ENCODE measurements around the gene KLHL24.

- TF ChIP-seq EZH2 (IDR thresholded peaks at IDR 0.05; ENCODE audit: low read depth): no peak
- no peak for TF ChIP-seq CTCF (conservative IDR thresholded peaks at IDR 0.05)
These were observed 92.8 kb downstream of the KLHL24 start for GRCh38 chr3:183728204-183728603.
